WERI-Rb-1 (cell line): Measurements from ENCODE around the gene ABCC1.

ENCODE experiments used
- DNase-seq: peaks from one replicate; pipeline ENCODE4 v3.0.0-alpha.2; 2020
- H3K27ac ChIP-seq: fragments of 250-450 bp; sonication (Bioruptor Pico); 2 replicates; pipeline ENCODE4 v1.5.1; 2020; ENCODE audit warnings: mild to moderate bottlenecking, moderate library complexity
- H3K27me3 ChIP-seq: fragments of 250-450 bp; sonication (Bioruptor Pico); 2 replicates; pipeline ENCODE4 v1.5.1; 2021; ENCODE audit warnings: mild to moderate bottlenecking, low read depth, moderate library complexity; ENCODE audit not compliant: insufficient read depth, severe bottlenecking
- H3K36me3 ChIP-seq: fragments of 250-450 bp; sonication (Bioruptor Pico); 2 replicates; pipeline ENCODE4 v1.5.1; 2020; ENCODE audit warnings: mild to moderate bottlenecking, moderate library complexity
- H3K4me3 ChIP-seq: 2 replicates; pipeline ENCODE4 v1.5.1; 2011; ENCODE audit warnings: low read depth, mild to moderate bottlenecking, control low read depth, low read length
- H3K9me3 ChIP-seq: fragments of 250-450 bp; sonication (Bioruptor Pico); 2 replicates; pipeline ENCODE4 v1.5.1; 2021; ENCODE audit warnings: mild to moderate bottlenecking, moderate library complexity; ENCODE audit not compliant: severe bottlenecking
- TF ChIP-seq, protein P1 (sequence below): IDR thresholded peaks from 2 replicates; pipeline ENCODE4 v1.5.1; 2011; ENCODE audit warnings: low read depth, mild to moderate bottlenecking, control low read depth, inconsistent platforms, low read length

Gene ABCC1

DNA sequence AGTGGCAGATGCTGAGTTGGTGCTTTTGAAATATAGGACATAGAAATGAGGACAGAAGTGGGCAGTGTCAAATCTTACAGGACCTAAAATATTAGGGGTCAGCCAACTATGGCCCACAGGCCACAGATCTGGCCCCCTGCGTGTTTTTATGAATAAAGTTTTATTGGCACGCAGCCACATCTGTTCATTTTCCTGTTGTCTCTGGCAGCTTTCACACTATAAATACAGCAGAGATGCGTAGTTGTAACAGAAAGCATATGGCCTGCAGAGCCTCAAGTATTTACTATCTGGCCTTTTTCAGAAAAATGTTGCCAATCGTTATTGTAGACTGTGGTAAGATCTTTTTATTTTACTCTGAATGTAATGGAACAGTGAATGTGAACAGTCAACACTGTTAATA is 191.1 kb downstream of the ABCC1 start:
- DNase-seq: no peak
- H3K27ac ChIP-seq: no peak overlapping the region
- H3K4me3 ChIP-seq: no peak overlapping the region
- peaks cover 40% of the 10 kb centered on the region for H3K36me3 ChIP-seq
- H3K9me3 ChIP-seq: no peaks in the 10 kb centered on the region
- no peaks in the 10 kb centered on the region for H3K27me3 ChIP-seq
- TF ChIP-seq, protein P1, sequence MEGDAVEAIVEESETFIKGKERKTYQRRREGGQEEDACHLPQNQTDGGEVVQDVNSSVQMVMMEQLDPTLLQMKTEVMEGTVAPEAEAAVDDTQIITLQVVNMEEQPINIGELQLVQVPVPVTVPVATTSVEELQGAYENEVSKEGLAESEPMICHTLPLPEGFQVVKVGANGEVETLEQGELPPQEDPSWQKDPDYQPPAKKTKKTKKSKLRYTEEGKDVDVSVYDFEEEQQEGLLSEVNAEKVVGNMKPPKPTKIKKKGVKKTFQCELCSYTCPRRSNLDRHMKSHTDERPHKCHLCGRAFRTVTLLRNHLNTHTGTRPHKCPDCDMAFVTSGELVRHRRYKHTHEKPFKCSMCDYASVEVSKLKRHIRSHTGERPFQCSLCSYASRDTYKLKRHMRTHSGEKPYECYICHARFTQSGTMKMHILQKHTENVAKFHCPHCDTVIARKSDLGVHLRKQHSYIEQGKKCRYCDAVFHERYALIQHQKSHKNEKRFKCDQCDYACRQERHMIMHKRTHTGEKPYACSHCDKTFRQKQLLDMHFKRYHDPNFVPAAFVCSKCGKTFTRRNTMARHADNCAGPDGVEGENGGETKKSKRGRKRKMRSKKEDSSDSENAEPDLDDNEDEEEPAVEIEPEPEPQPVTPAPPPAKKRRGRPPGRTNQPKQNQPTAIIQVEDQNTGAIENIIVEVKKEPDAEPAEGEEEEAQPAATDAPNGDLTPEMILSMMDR: no peak

DNA sequence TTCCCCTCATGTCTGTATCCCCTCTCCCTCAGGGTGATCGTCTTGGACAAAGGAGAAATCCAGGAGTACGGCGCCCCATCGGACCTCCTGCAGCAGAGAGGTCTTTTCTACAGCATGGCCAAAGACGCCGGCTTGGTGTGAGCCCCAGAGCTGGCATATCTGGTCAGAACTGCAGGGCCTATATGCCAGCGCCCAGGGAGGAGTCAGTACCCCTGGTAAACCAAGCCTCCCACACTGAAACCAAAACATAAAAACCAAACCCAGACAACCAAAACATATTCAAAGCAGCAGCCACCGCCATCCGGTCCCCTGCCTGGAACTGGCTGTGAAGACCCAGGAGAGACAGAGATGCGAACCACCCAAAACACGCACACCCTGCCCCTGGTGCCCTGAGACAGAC is 191.7 kb downstream of the ABCC1 start:
- no peak overlapping the region for H3K27ac ChIP-seq
- TF ChIP-seq, protein P1: no peak
- no peak for DNase-seq
- no peak overlapping the region for H3K4me3 ChIP-seq
- peaks cover 39% of the 10 kb centered on the region for H3K36me3 ChIP-seq
- no peaks in the 10 kb centered on the region for H3K27me3 ChIP-seq
- H3K9me3 ChIP-seq: no peaks in the 10 kb centered on the region

- no peaks in the 10 kb centered on the region for H3K9me3 ChIP-seq
- no peak overlapping the region for H3K27ac ChIP-seq
- no peak overlapping the region for H3K4me3 ChIP-seq
- TF ChIP-seq, protein P1: no peak
- DNase-seq: no peak
- H3K36me3 ChIP-seq: peaks cover 32% of the 10 kb centered on the region
- H3K27me3 ChIP-seq: no peaks in the 10 kb centered on the region
These were observed 192.5 kb downstream of the ABCC1 start for GRCh38 chr16:16141784-16142396.

GRCh38 chr16:16143038-16143763 is 193.8 kb downstream of the ABCC1 start:
- TF ChIP-seq, protein P1: peak; percentile 66
- Histone ChIP-seq H3K27ac (no peak overlapping the region), H3K9me3 (no peaks in the 10 kb centered on the region), H3K4me3 (no peak overlapping the region), H3K27me3 (no peaks in the 10 kb centered on the region), H3K36me3 (peaks cover 20% of the 10 kb centered on the region)
- DNase-seq: peak; percentile 23

GRCh38 chr16:16143931-16144330 is 194.5 kb downstream of the ABCC1 start:
- Histone ChIP-seq H3K27ac (no peak overlapping the region), H3K27me3 (no peaks in the 10 kb centered on the region), H3K36me3 (peaks cover 14% of the 10 kb centered on the region), H3K9me3 (no peaks in the 10 kb centered on the region), H3K4me3 (no peak overlapping the region)
- DNase-seq: no peak
- TF ChIP-seq, protein P1: no peak
